Activated T-cell treated with anti-CD3 and anti-CD28 coated beads for 1 hour (primary cell): ENCODE measurements around the gene BNIP3.
"Not testable (repeated sequence)": the region's sequence is repeated elsewhere in the genome, so short reads cannot be mapped to it uniquely, and the experiment has no call there.

Source experiments
- DNase-seq: peaks from one replicate; pipeline ENCODE4 v3.0.0-alpha.2; 2020; ENCODE audit warnings: low read depth

BNIP3 gene

GRCh38 chr10:131977323-131978096 lies 4.2 kb downstream of the BNIP3 start:
- no peak for DNase-seq

- DNase-seq = no peak
Observed at GRCh38 chr10:131975796-131976195, 5.9 kb downstream of the BNIP3 start.

GRCh38 chr10:131975003-131975402 lies 6.7 kb downstream of the BNIP3 start:
- DNase-seq = no peak

- DNase-seq = no peak
Observed at GRCh38 chr10:131974034-131974817, 7.5 kb downstream of the BNIP3 start.

GRCh38 chr10:131973160-131973951 lies 8.4 kb downstream of the BNIP3 start:
- no peak for DNase-seq

- no peak for DNase-seq
Observed at GRCh38 chr10:131972474-131973071, 9.2 kb downstream of the BNIP3 start.

GRCh38 chr10:131971591-131971990 lies 10.1 kb downstream of the BNIP3 start:
- DNase-seq = no peak

- DNase-seq = no peak
Observed at GRCh38 chr10:131970946-131971345, 10.8 kb downstream of the BNIP3 start.

GRCh38 chr10:131968949-131969348 lies 12.8 kb downstream of the BNIP3 start:
- no peak for DNase-seq

- DNase-seq = no peak
Observed at GRCh38 chr10:131964298-131964697, 17.4 kb downstream of the BNIP3 start.

GRCh38 chr10:131963811-131964210 lies 17.9 kb downstream of the BNIP3 start:
- DNase-seq = no peak

- DNase-seq = no peak
Observed at GRCh38 chr10:131963350-131963749, 18.4 kb downstream of the BNIP3 start.

GRCh38 chr10:131961777-131962662 lies 19.7 kb downstream of the BNIP3 start:
- no peak for DNase-seq

- no peak for DNase-seq
Observed at GRCh38 chr10:131961047-131961776, 20.5 kb downstream of the BNIP3 start.

GRCh38 chr10:131960631-131961046 lies 21.1 kb downstream of the BNIP3 start:
- DNase-seq = no peak

- no peak for DNase-seq
Observed at GRCh38 chr10:131959841-131960240, 21.9 kb downstream of the BNIP3 start.

GRCh38 chr10:131955591-131956340 lies 26.0 kb downstream of the BNIP3 start:
- DNase-seq = no peak

GRCh38 chr10:131954356-131954965 lies 27.3 kb downstream of the BNIP3 start:
- no peak for DNase-seq

GRCh38 chr10:131949908-131950307 lies 31.8 kb downstream of the BNIP3 start:
- DNase-seq = not testable (repeated sequence)
